ENCODE measurements around the gene ZMYM2.

The ZMYM2 gene

GRCh38 chr13:20051366-20051765 is 92.8 kb downstream of the ZMYM2 start:
- Histone ChIP-seq H3K4me1 (ENCODE audit: low read depth, poor library complexity, severe bottlenecking) (peaks cover 27% of the 10 kb centered on the region), H4K20me1 (ENCODE audit: insufficient read depth) (no peaks in the 10 kb centered on the region), H2AFZ (ENCODE audit: low read depth) (no peak overlapping the region), H3K4me3 (IDR thresholded peaks at IDR 0.05; ENCODE audit: insufficient read depth, low read depth, low read length) (no peak overlapping the region), H3K4me2 (no peak overlapping the region), H3K9ac (no peak overlapping the region), H3K27ac (no peak overlapping the region), H3K27me3 (ENCODE audit: insufficient read depth, low read depth) (no peaks in the 10 kb centered on the region), H3K79me2 (ENCODE audit: insufficient read depth, low read depth) (no peaks in the 10 kb centered on the region), H3K36me3 (ENCODE audit: insufficient read depth) (no peaks in the 10 kb centered on the region; the same call in 1 of the 2 replicates)
- no peak for TF ChIP-seq CTCF (conservative IDR thresholded peaks at IDR 0.05; ENCODE audit: low read depth, low read length)

GRCh38 chr13:20053016-20053415 is 94.5 kb downstream of the ZMYM2 start:
- H4K20me1 ChIP-seq (ENCODE audit: insufficient read depth): no peaks in the 10 kb centered on the region
- H3K4me3 ChIP-seq (IDR thresholded peaks at IDR 0.05; ENCODE audit: insufficient read depth, low read depth, low read length): no peak overlapping the region
- TF ChIP-seq CTCF (conservative IDR thresholded peaks at IDR 0.05; ENCODE audit: low read depth, low read length): no peak
- no peak overlapping the region for H2AFZ ChIP-seq (ENCODE audit: low read depth)
- no peaks in the 10 kb centered on the region for H3K27me3 ChIP-seq (ENCODE audit: insufficient read depth, low read depth)
- no peak overlapping the region for H3K27ac ChIP-seq
- no peaks in the 10 kb centered on the region; the same call in 1 of the 2 replicates for H3K36me3 ChIP-seq (ENCODE audit: insufficient read depth)
- H3K4me1 ChIP-seq (ENCODE audit: low read depth, poor library complexity, severe bottlenecking): peaks cover 20% of the 10 kb centered on the region
- no peak overlapping the region for H3K4me2 ChIP-seq
- no peaks in the 10 kb centered on the region for H3K79me2 ChIP-seq (ENCODE audit: insufficient read depth, low read depth)
- H3K9ac ChIP-seq: no peak overlapping the region

- Histone ChIP-seq H2AFZ (ENCODE audit: low read depth) (no peak overlapping the region), H3K4me3 (IDR thresholded peaks at IDR 0.05; ENCODE audit: insufficient read depth, low read depth, low read length) (no peak overlapping the region), H3K4me1 (ENCODE audit: low read depth, poor library complexity, severe bottlenecking) (peaks cover 11% of the 10 kb centered on the region)
Measured at GRCh38 chr13:20053891-20054290, 95.4 kb downstream of the ZMYM2 start.

GRCh38 chr13:20054586-20054985 is 96.1 kb downstream of the ZMYM2 start:
- peaks cover 4% of the 10 kb centered on the region; the same call in 1 of the 2 replicates for H3K36me3 ChIP-seq (ENCODE audit: insufficient read depth)
- H3K4me2 ChIP-seq: no peak overlapping the region
- no peaks in the 10 kb centered on the region for H3K27me3 ChIP-seq (ENCODE audit: insufficient read depth, low read depth)
- H3K4me3 ChIP-seq (IDR thresholded peaks at IDR 0.05; ENCODE audit: insufficient read depth, low read depth, low read length): no peak overlapping the region
- H2AFZ ChIP-seq (ENCODE audit: low read depth): no peak overlapping the region
- H3K9ac ChIP-seq: no peak overlapping the region
- H3K4me1 ChIP-seq (ENCODE audit: low read depth, poor library complexity, severe bottlenecking): peaks cover 4% of the 10 kb centered on the region
- no peak for TF ChIP-seq CTCF (conservative IDR thresholded peaks at IDR 0.05; ENCODE audit: low read depth, low read length)
- H3K27ac ChIP-seq: no peak overlapping the region
- no peaks in the 10 kb centered on the region for H3K79me2 ChIP-seq (ENCODE audit: insufficient read depth, low read depth)
- no peaks in the 10 kb centered on the region for H4K20me1 ChIP-seq (ENCODE audit: insufficient read depth)

More at GRCh38 chr13:20053891-20054290, 95.4 kb downstream of the ZMYM2 start:
- no peak overlapping the region for H3K4me2 ChIP-seq
- no peaks in the 10 kb centered on the region for H4K20me1 ChIP-seq (ENCODE audit: insufficient read depth)
- no peaks in the 10 kb centered on the region for H3K79me2 ChIP-seq (ENCODE audit: insufficient read depth, low read depth)
- no peak for TF ChIP-seq CTCF (conservative IDR thresholded peaks at IDR 0.05; ENCODE audit: low read depth, low read length)
- H3K27ac ChIP-seq: no peak overlapping the region
- H3K27me3 ChIP-seq (ENCODE audit: insufficient read depth, low read depth): no peaks in the 10 kb centered on the region
- peaks cover 4% of the 10 kb centered on the region; the same call in 1 of the 2 replicates for H3K36me3 ChIP-seq (ENCODE audit: insufficient read depth)
- H3K9ac ChIP-seq: no peak overlapping the region

All from KMS-11 (cell line).